CD4-positive, alpha-beta T cell (primary cell): ENCODE measurements around the gene CCT3. TPM values are rescaled to one million over a fixed set of nuclear protein-coding genes. Genes with fewer than 3 reads are reported as not detected.
A peak's percentile ranks its signal among the peaks of the same experiment; 100 is the strongest.

Experiments
- ATAC-seq: fragments of 200-7000 bp; cut with Tn5 transposase; one replicate; pipeline ENCODE4 v1.10.0; 2022; ENCODE audit warnings: mild to moderate bottlenecking; ENCODE audit not compliant: poor library complexity
- CTCF ChIA-PET: fragments of 350-600 bp; sonication (Branson Sonifier 250); formaldehyde crosslinking; loops from one replicate; lab custom pipeline; 2021; ENCODE audit warnings: antibody characterized with exemption, inconsistent platforms; lab: Charles Lee
- POLR2A ChIA-PET: fragments of 350-600 bp; sonication (Branson Sonifier 250); formaldehyde crosslinking; loops from one replicate; lab custom pipeline; 2021; ENCODE audit warnings: antibody characterized with exemption, inconsistent platforms; lab: Charles Lee
- DNase-seq, 14 experiments: peaks; one replicate each; pipeline ENCODE4 v3.0.0-alpha.2; 2013 to 2020; ENCODE audit warnings: mixed read lengths in 2 of 14
- H3K27ac ChIP-seq, 2 donors: one replicate each; pipeline versions ENCODE4 v1.5.1 to v1.7.0; 2013; ENCODE audit warnings: low read length in 2 of 2, low read depth in 1 of 2, mild to moderate bottlenecking in 1 of 2
- H3K27me3 ChIP-seq, 2 experiments: 1 replicate in 1 of 2; 2 replicates in 1 of 2; pipeline versions ENCODE4 v1.6.1 to v1.7.0; 2013; ENCODE audit warnings: low read length in 2 of 2, control low read depth in 1 of 2, mild to moderate bottlenecking in 1 of 2, moderate library complexity in 1 of 2; ENCODE audit not compliant: insufficient read depth in 2 of 2, control insufficient read depth in 1 of 2
- H3K36me3 ChIP-seq: one replicate; pipeline ENCODE4 v1.6.1; 2013; ENCODE audit warnings: low read length, control low read depth; ENCODE audit not compliant: insufficient read depth
- H3K4me1 ChIP-seq: one replicate; pipeline ENCODE4 v1.6.1; 2013; ENCODE audit warnings: low read length, control low read depth; ENCODE audit not compliant: insufficient read depth
- H3K4me3 ChIP-seq: one replicate; pipeline ENCODE4 v1.5.1; 2013; ENCODE audit warnings: mild to moderate bottlenecking, low read length, moderate library complexity
- H3K9me3 ChIP-seq, 2 experiments: 1 replicate in 1 of 2; 2 replicates in 1 of 2; pipeline versions ENCODE4 v1.6.1 to v1.7.0; 2013; ENCODE audit warnings: low read length in 2 of 2, mild to moderate bottlenecking in 2 of 2, control low read depth in 1 of 2, moderate library complexity in 1 of 2; ENCODE audit not compliant: control insufficient read depth in 1 of 2, insufficient read depth in 1 of 2
- H3K27ac Mint-ChIP-seq: one replicate; pipeline ENCODE4 v1.8.0; 2020; ENCODE audit warnings: mixed read lengths
- H3K27me3 Mint-ChIP-seq: one replicate; pipeline ENCODE4 v1.8.0; 2021; ENCODE audit warnings: mixed read lengths
- H3K36me3 Mint-ChIP-seq: one replicate; pipeline ENCODE4 v1.8.0; 2021; ENCODE audit warnings: low read depth, mixed read lengths
- H3K4me1 Mint-ChIP-seq: one replicate; pipeline ENCODE4 v1.8.0; 2021; ENCODE audit warnings: low read depth, mixed read lengths
- H3K4me3 Mint-ChIP-seq: one replicate; pipeline ENCODE4 v1.8.0; 2020; ENCODE audit warnings: mild to moderate bottlenecking, mixed read lengths
- H3K9me3 Mint-ChIP-seq: one replicate; pipeline ENCODE4 v1.8.0; 2020; ENCODE audit warnings: mixed read lengths
- intact Hi-C, 2 experiments: fragments of 100-400 bp; cut with DNase I in 1 of 2; cut with micrococcal nuclease in 1 of 2; formaldehyde crosslinking; loops; one replicate each; pipeline versions ENCODE4 v1.15.1 to v1.9.0; 2023 to 2025; cut with DNase I, micrococcal nuclease
- total RNA-seq, 174 experiments: library from RNA in 2 of 174; stranded (reverse) in 2 of 174; gene quantifications; one replicate each; pipeline ENCODE4 v1.2.3 and lab custom pipeline; 2021 to 2026
- TF ChIP-seq, protein P1 (sequence below): fragments of 200-600 bp; IDR thresholded peaks from one replicate; pipeline ENCODE4 v1.8.0; 2022; ENCODE audit warnings: antibody characterized with exemption, mild to moderate bottlenecking

CCT3 gene
- total RNA-seq, 2 experiments from 2014 or later, result 49.6 to 50.2 TPM

DNA sequence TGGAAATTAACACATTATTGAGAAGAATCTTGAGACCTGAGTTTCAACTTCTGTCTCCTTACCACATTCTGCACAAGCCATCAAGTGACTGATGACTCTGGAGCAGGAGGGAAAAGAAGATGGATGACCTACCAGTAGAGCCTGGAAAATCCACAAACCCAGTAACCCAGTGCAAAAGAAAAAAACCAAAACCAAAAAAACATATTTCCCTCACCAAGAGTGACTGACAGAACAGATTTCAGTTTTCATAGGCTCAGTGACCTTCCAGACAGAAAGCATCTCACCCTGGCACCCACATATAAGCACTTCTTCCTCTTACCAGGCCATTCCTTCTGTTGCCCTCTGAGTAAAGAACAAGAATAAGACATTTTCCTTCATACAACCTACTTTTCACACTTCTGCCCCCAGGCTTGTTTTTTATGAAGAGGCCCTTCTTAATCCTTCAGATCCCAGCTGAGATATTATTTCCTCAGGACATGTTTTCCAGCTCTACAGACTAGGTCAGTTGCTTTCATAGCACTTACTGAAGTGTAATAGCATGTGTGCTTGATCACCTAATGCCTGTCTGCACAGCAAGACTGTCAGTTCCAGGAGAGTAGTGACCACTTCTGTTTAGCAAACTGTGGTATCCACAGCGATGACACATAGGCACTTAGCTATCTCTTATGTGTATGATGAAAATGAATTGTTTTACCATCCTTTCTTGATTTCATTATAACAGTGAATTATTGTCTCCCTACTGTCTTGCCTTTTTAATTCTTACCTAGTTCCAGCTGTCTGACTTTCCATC, 4.3 kb upstream of the CCT3 start:
- CTCF ChIA-PET, result no interaction called here
- intact Hi-C loops, result no loop called here

DNA sequence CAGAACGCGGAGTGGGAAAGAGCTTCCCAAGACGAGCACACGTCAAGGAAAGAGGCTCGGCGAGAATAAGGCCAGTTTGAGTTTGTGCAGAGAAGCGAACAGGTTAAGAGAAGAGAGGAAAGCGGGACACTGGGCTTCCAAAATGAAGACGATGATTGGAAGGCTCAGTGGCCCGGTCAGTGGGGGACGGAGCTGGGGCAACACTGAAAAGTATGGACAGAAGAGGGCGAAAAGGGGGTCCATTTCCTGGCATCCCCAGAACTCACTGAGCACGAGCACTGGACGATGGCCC, 258 bp downstream of the CCT3 start:
- ATAC-seq, result no peak
- peak in 2 of 14 experiments; percentile 3 to 5 for DNase-seq
- intact Hi-C loops, result loop anchor here in 1 of 2 experiments (1.0 to 5.0 kb wide), 3 partner anchors 56 to 146 kb away; partner anchors contain the start of genes PMF1, SLC25A44 and SMG5
- Histone ChIP-seq H3K27ac (peak overlapping the region; percentile 60 to 75), H3K4me1 (peaks cover 23% of the 10 kb centered on the region), H3K4me3 (peak overlapping the region; percentile 84), H3K27me3 (no peaks in the 10 kb centered on the region), H3K9me3 (no peaks in the 10 kb centered on the region), H3K36me3 (peaks cover 30% of the 10 kb centered on the region)
- H3K4me3 Mint-ChIP-seq, result peak overlapping the region; percentile 87
- TF ChIP-seq, protein P1, sequence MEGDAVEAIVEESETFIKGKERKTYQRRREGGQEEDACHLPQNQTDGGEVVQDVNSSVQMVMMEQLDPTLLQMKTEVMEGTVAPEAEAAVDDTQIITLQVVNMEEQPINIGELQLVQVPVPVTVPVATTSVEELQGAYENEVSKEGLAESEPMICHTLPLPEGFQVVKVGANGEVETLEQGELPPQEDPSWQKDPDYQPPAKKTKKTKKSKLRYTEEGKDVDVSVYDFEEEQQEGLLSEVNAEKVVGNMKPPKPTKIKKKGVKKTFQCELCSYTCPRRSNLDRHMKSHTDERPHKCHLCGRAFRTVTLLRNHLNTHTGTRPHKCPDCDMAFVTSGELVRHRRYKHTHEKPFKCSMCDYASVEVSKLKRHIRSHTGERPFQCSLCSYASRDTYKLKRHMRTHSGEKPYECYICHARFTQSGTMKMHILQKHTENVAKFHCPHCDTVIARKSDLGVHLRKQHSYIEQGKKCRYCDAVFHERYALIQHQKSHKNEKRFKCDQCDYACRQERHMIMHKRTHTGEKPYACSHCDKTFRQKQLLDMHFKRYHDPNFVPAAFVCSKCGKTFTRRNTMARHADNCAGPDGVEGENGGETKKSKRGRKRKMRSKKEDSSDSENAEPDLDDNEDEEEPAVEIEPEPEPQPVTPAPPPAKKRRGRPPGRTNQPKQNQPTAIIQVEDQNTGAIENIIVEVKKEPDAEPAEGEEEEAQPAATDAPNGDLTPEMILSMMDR, result no peak
- H3K36me3 Mint-ChIP-seq, result peaks cover 48% of the 10 kb centered on the region
- no peaks in the 10 kb centered on the region for H3K27me3 Mint-ChIP-seq
- ChIA-PET CTCF (interaction anchor here (1.6 kb wide), 1 partner anchor 368 kb away, joined by 3 read pairs; the partner anchor contains the start of gene CRABP2), POLR2A (interaction anchor here (1.0 to 2.0 kb wide), 4 partner anchors 55 to 163 kb away, joined by 3 to 17 read pairs (median 4); partner anchors contain the start of genes MEF2D, PMF1, SMG5 and TMEM79)
- peak overlapping the region; percentile 88 for H3K27ac Mint-ChIP-seq
- peaks cover 41% of the 10 kb centered on the region for H3K4me1 Mint-ChIP-seq
- no peaks in the 10 kb centered on the region for H3K9me3 Mint-ChIP-seq

More for the DNA sequence above, 4.3 kb upstream of the CCT3 start:
- Histone ChIP-seq H3K4me1 (peaks cover 10% of the 10 kb centered on the region), H3K36me3 (no peaks in the 10 kb centered on the region), H3K4me3 (no peak overlapping the region), H3K27ac (no peak overlapping the region), H3K27me3 (no peaks in the 10 kb centered on the region), H3K9me3 (no peaks in the 10 kb centered on the region)
- POLR2A ChIA-PET, result no interaction called here
- H3K27ac Mint-ChIP-seq, result no peak overlapping the region
- TF ChIP-seq, protein P1, result no peak
- DNase-seq (no peak), ATAC-seq (no peak)
- peak overlapping the region; percentile 23 for H3K4me3 Mint-ChIP-seq
- H3K27me3 Mint-ChIP-seq, result no peaks in the 10 kb centered on the region
- peaks cover 12% of the 10 kb centered on the region for H3K36me3 Mint-ChIP-seq
- H3K4me1 Mint-ChIP-seq, result peaks cover 12% of the 10 kb centered on the region
- no peaks in the 10 kb centered on the region for H3K9me3 Mint-ChIP-seq

DNA sequence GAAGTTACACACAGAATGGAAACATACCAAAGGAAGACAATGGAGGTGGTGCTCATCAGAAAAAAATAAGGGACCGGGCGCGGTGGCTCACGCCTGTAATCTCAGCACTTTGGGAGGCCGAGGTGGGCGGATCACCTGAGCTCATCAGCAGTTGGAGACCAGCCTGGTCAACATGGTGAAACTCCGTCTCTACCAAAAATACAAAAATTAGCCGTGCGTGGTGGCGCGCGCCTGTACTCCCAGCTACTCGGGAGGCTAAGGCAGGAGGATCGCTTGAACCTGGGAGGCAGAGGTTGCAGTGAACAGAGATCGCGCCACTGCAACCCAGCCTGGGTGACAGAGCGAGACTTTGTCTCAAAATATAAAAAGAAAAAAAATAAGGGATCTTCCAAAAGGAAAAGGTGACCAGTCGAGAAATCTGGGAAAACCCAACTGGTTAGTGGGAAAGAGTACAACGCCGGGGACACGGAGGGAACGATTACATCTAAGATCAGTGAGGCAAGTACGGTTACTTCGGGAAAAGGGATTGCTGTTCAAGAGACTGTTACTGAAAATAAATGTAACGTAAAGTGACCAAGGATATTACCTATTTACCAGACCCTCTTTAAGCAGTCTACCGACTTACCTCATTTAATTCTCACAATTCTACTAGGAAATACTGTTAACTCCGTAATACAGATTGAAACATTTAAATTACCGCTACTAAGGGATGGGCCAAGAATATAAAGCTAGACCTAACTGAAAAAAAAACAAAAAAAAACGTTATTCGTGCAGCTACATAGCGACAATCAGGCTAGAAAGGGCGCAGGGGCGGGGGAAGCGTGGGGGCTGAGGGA, 822 bp downstream of the CCT3 start:
- Histone ChIP-seq H3K9me3 (no peaks in the 10 kb centered on the region), H3K27me3 (no peaks in the 10 kb centered on the region), H3K4me3 (peak overlapping the region; percentile 84), H3K4me1 (peaks cover 23% of the 10 kb centered on the region), H3K36me3 (peaks cover 35% of the 10 kb centered on the region), H3K27ac (peak overlapping the region; percentile 60 to 75)
- peak overlapping the region; percentile 88 for H3K27ac Mint-ChIP-seq
- TF ChIP-seq, protein P1, result no peak
- peaks cover 41% of the 10 kb centered on the region for H3K4me1 Mint-ChIP-seq
- peak overlapping the region; percentile 87 for H3K4me3 Mint-ChIP-seq
- POLR2A ChIA-PET, result interaction anchor here (1.0 to 2.0 kb wide), 4 partner anchors 54 to 163 kb away, joined by 3 to 17 read pairs (median 4); partner anchors contain the start of genes MEF2D, PMF1, SMG5 and TMEM79
- ATAC-seq (no peak), DNase-seq (peak in 2 of 14 experiments; percentile 9 to 13)
- H3K27me3 Mint-ChIP-seq, result no peaks in the 10 kb centered on the region
- peaks cover 54% of the 10 kb centered on the region for H3K36me3 Mint-ChIP-seq
- intact Hi-C loops, result loop anchor here in 1 of 2 experiments (5.0 kb wide), 2 partner anchors 125 to 145 kb away; partner anchors contain the start of genes PMF1 and SLC25A44
- H3K9me3 Mint-ChIP-seq, result no peaks in the 10 kb centered on the region
- CTCF ChIA-PET, result interaction anchor here (1.6 kb wide), 1 partner anchor 368 kb away, joined by 3 read pairs; the partner anchor contains the start of gene CRABP2
